ENCODE data around the gene ADAMTS13.

The ADAMTS13 gene

DNA sequence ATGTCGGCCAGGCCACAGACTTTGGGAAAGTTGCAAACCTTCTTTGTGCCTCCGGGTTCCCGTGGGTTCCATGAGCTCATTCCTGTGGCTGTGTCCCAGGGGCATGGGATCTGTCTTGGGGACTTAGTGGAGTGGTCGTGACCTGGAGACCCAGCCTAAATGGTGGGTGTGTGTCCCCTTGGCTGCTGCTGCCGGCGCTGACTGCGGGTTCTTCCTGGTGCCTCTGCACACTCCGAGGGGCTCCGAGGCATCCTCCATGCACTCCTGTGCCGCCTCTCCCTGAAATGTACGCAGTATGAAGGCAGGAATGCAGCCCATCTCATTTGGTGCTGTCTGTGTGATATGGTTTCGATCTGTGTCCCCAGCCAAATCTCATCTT is 77.7 kb downstream of the ADAMTS13 start:
- Histone ChIP-seq H3K9me2 (ENCODE audit: low read depth, low read length) (no peaks in the 10 kb centered on the region), H3K9me3 (ENCODE audit: low read length) (peaks cover 6% of the 10 kb centered on the region; the same call in 1 of the 2 replicates), H3K27me3 (ENCODE audit: insufficient read depth, low read length) (peaks cover 12% of the 10 kb centered on the region; the same call in 1 of the 2 replicates), H3K79me2 (ENCODE audit: insufficient read depth, low read length) (no peaks in the 10 kb centered on the region), H3K36me3 (ENCODE audit: insufficient read depth, low read length) (no peaks in the 10 kb centered on the region; the same call in 1 of the 2 replicates), H2AFZ (ENCODE audit: low read length) (no peak overlapping the region), H3K4me3 (ENCODE audit: low read depth, low read length, poor library complexity, severe bottlenecking) (no peak overlapping the region), H3K9ac (ENCODE audit: low read length) (no peak overlapping the region), H3K4me1 (ENCODE audit: insufficient read depth, low read length, severe bottlenecking) (no peaks in the 10 kb centered on the region), H3F3A (ENCODE audit: insufficient read depth, low read length) (no peaks in the 10 kb centered on the region), H3K4me2 (ENCODE audit: low read length) (no peak overlapping the region), H3K27ac (ENCODE audit: low read depth, low read length, poor library complexity, severe bottlenecking) (no peak overlapping the region), H4K20me1 (ENCODE audit: insufficient read depth, low read length) (no peaks in the 10 kb centered on the region)
- TF ChIP-seq EZH2 (IDR thresholded peaks at IDR 0.05; ENCODE audit: borderline replicate concordance, low read length), result no peak
- TF ChIP-seq, protein P1, sequence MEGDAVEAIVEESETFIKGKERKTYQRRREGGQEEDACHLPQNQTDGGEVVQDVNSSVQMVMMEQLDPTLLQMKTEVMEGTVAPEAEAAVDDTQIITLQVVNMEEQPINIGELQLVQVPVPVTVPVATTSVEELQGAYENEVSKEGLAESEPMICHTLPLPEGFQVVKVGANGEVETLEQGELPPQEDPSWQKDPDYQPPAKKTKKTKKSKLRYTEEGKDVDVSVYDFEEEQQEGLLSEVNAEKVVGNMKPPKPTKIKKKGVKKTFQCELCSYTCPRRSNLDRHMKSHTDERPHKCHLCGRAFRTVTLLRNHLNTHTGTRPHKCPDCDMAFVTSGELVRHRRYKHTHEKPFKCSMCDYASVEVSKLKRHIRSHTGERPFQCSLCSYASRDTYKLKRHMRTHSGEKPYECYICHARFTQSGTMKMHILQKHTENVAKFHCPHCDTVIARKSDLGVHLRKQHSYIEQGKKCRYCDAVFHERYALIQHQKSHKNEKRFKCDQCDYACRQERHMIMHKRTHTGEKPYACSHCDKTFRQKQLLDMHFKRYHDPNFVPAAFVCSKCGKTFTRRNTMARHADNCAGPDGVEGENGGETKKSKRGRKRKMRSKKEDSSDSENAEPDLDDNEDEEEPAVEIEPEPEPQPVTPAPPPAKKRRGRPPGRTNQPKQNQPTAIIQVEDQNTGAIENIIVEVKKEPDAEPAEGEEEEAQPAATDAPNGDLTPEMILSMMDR (IDR thresholded peaks at IDR 0.05; ENCODE audit: low read length), result no peak

DNA sequence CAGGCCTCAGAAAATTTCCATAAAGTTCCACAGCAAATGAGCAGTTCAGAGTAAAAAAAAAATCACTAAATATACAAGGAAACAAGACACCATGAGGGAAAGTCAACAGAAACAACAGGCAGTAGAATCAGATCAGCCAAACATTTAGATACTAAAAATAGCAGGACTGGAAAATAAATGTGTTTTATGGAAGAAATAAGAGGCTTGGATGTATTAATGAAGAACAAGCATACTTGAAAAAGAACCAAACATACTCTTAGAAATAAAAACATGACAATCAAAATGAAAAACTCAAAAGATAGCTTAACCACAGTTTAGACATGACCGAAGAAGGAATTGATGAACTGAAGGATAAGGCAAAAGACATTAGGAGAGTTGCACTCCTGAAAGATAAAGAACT is 79.9 kb downstream of the ADAMTS13 start:
- H3K27me3 ChIP-seq (ENCODE audit: insufficient read depth, low read length), result peaks cover 16% of the 10 kb centered on the region; the same call in 1 of the 2 replicates
- no peak overlapping the region for H3K4me2 ChIP-seq (ENCODE audit: low read length)
- H3K36me3 ChIP-seq (ENCODE audit: insufficient read depth, low read length), result no peaks in the 10 kb centered on the region; the same call in 1 of the 2 replicates
- H2AFZ ChIP-seq (ENCODE audit: low read length), result no peak overlapping the region
- H3K4me1 ChIP-seq (ENCODE audit: insufficient read depth, low read length, severe bottlenecking), result no peaks in the 10 kb centered on the region
- no peaks in the 10 kb centered on the region for H3K9me2 ChIP-seq (ENCODE audit: low read depth, low read length)
- H3F3A ChIP-seq (ENCODE audit: insufficient read depth, low read length), result no peaks in the 10 kb centered on the region
- H3K9ac ChIP-seq (ENCODE audit: low read length), result no peak overlapping the region
- H3K4me3 ChIP-seq (ENCODE audit: low read depth, low read length, poor library complexity, severe bottlenecking), result no peak overlapping the region
- no peak overlapping the region for H3K27ac ChIP-seq (ENCODE audit: low read depth, low read length, poor library complexity, severe bottlenecking)
- peaks cover 6% of the 10 kb centered on the region; the same call in 1 of the 2 replicates for H3K9me3 ChIP-seq (ENCODE audit: low read length)
- TF ChIP-seq EZH2 (IDR thresholded peaks at IDR 0.05; ENCODE audit: borderline replicate concordance, low read length), result no peak
- TF ChIP-seq, protein P1 (IDR thresholded peaks at IDR 0.05; ENCODE audit: low read length), result no peak
- H4K20me1 ChIP-seq (ENCODE audit: insufficient read depth, low read length), result no peaks in the 10 kb centered on the region
- H3K79me2 ChIP-seq (ENCODE audit: insufficient read depth, low read length), result no peaks in the 10 kb centered on the region

DNA sequence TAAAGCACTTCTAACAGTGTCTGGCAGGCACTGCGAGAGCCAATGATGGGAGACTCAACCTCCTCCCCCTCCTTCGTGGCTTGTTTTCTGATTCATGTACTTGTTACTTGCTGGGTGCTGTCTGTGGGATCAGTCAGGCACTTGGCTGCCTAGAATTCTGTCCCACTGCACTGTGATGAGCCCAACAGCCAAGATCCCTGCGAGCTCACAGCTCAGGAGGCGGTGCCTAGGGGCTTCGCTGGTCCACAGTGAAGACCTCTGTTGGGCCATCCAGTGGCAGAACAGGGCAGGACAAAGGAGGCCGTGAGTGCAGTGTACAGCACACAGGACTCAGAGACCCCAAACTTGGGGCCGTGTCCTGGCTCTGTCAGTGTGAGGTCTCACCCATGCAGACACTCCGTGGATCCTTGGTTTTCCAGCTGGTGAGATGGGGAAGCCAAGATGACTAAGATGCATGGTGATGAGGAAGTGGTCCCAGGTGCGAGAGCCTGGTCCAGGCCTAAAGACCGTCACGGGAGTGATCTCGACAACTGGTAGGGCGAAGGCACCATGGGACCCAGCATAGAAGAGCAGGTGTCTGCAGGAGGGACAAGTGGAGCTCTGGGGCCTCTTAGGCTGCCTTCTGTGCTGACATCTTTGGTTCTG is 83.1 kb downstream of the ADAMTS13 start:
- no peak for TF ChIP-seq EZH2 (IDR thresholded peaks at IDR 0.05; ENCODE audit: borderline replicate concordance, low read length)
- TF ChIP-seq, protein P1 (IDR thresholded peaks at IDR 0.05; ENCODE audit: low read length), result no peak
- no peak overlapping the region for H3K4me2 ChIP-seq (ENCODE audit: low read length)
- H3K9me3 ChIP-seq (ENCODE audit: low read length), result peaks cover 6% of the 10 kb centered on the region; the same call in 1 of the 2 replicates
- no peaks in the 10 kb centered on the region for H3K4me1 ChIP-seq (ENCODE audit: insufficient read depth, low read length, severe bottlenecking)
- H3K36me3 ChIP-seq (ENCODE audit: insufficient read depth, low read length), result no peaks in the 10 kb centered on the region; the same call in 1 of the 2 replicates
- H3K4me3 ChIP-seq (ENCODE audit: low read depth, low read length, poor library complexity, severe bottlenecking), result no peak overlapping the region
- H3K27ac ChIP-seq (ENCODE audit: low read depth, low read length, poor library complexity, severe bottlenecking), result no peak overlapping the region
- H3K9me2 ChIP-seq (ENCODE audit: low read depth, low read length), result no peaks in the 10 kb centered on the region
- H3K27me3 ChIP-seq (ENCODE audit: insufficient read depth, low read length), result peaks cover 20% of the 10 kb centered on the region; the same call in 1 of the 2 replicates
- no peak overlapping the region for H3K9ac ChIP-seq (ENCODE audit: low read length)
- no peaks in the 10 kb centered on the region for H3F3A ChIP-seq (ENCODE audit: insufficient read depth, low read length)
- H3K79me2 ChIP-seq (ENCODE audit: insufficient read depth, low read length), result no peaks in the 10 kb centered on the region
- no peak overlapping the region for H2AFZ ChIP-seq (ENCODE audit: low read length)
- H4K20me1 ChIP-seq (ENCODE audit: insufficient read depth, low read length), result no peaks in the 10 kb centered on the region
